PC-3 (cell line): ENCODE results near the gene ARL4C.

ENCODE experiments used
- EZH2 ChIP-seq: fragments of 300-600 bp; sonication (generic); IDR thresholded peaks from one replicate; pipeline ENCODE4 v1.6.1; 2017; ENCODE audit warnings: antibody characterized with exemption, mild to moderate bottlenecking, low read length; ENCODE audit not compliant: unreplicated experiment
- TF ChIP-seq, protein P1 (sequence below): fragments of 300-600 bp; sonication (generic); conservative IDR thresholded peaks from 2 replicates; pipeline ENCODE4 v1.5.1; 2017; ENCODE audit warnings: antibody characterized with exemption, low read depth, mild to moderate bottlenecking, low read length

- no peak for TF ChIP-seq EZH2
- TF ChIP-seq, protein P1, sequence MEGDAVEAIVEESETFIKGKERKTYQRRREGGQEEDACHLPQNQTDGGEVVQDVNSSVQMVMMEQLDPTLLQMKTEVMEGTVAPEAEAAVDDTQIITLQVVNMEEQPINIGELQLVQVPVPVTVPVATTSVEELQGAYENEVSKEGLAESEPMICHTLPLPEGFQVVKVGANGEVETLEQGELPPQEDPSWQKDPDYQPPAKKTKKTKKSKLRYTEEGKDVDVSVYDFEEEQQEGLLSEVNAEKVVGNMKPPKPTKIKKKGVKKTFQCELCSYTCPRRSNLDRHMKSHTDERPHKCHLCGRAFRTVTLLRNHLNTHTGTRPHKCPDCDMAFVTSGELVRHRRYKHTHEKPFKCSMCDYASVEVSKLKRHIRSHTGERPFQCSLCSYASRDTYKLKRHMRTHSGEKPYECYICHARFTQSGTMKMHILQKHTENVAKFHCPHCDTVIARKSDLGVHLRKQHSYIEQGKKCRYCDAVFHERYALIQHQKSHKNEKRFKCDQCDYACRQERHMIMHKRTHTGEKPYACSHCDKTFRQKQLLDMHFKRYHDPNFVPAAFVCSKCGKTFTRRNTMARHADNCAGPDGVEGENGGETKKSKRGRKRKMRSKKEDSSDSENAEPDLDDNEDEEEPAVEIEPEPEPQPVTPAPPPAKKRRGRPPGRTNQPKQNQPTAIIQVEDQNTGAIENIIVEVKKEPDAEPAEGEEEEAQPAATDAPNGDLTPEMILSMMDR: no peak
Measured at GRCh38 chr2:234451852-234452625, 44.8 kb downstream of the ARL4C start.
